Right kidney (tissue), 1 donor: ENCODE measurements around the gene LRRC61.
A peak's percentile ranks its signal among the peaks of the same experiment; 100 is the strongest.

Experiments
- DNase-seq: peaks from one replicate; pipeline ENCODE4 v3.0.0-alpha.2; 2016

The LRRC61 gene

DNA sequence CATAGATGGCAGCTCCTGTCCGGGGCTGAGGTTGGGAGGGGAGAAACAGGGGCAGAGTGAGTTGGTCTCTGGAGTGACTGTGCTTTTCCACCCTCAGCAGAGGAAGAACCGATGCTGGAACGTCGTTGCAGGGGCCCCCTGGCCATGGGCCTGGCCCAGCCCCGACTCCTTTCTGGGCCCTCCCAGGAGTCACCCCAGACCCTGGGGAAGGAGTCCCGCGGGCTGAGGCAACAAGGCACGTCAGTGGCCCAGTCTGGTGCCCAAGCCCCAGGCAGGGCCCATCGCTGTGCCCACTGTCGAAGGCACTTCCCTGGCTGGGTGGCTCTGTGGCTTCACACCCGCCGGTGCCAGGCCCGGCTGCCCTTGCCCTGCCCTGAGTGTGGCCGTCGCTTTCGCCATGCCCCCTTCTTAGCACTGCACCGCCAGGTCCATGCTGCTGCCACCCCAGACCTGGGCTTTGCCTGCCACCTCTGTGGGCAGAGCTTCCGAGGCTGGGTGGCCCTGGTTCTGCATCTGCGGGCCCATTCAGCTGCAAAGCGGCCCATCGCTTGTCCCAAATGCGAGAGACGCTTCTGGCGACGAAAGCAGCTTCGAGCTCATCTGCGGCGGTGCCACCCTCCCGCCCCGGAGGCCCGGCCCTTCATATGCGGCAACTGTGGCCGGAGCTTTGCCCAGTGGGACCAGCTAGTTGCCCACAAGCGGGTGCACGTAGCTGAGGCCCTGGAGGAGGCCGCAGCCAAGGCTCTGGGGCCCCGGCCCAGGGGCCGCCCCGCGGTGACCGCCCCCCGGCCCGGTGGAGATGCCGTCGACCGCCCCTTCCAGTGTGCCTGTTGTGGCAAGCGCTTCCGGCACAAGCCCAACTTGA is 48.2 kb downstream of the LRRC61 start:
- no peak for DNase-seq

DNA sequence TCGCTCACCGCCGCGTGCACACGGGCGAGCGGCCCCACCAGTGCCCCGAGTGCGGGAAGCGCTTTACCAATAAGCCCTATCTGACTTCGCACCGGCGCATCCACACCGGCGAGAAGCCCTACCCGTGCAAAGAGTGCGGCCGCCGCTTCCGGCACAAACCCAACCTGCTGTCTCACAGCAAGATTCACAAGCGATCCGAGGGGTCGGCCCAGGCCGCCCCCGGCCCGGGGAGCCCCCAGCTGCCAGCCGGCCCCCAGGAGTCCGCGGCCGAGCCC is 48.8 kb downstream of the LRRC61 start:
- no peak for DNase-seq

DNA sequence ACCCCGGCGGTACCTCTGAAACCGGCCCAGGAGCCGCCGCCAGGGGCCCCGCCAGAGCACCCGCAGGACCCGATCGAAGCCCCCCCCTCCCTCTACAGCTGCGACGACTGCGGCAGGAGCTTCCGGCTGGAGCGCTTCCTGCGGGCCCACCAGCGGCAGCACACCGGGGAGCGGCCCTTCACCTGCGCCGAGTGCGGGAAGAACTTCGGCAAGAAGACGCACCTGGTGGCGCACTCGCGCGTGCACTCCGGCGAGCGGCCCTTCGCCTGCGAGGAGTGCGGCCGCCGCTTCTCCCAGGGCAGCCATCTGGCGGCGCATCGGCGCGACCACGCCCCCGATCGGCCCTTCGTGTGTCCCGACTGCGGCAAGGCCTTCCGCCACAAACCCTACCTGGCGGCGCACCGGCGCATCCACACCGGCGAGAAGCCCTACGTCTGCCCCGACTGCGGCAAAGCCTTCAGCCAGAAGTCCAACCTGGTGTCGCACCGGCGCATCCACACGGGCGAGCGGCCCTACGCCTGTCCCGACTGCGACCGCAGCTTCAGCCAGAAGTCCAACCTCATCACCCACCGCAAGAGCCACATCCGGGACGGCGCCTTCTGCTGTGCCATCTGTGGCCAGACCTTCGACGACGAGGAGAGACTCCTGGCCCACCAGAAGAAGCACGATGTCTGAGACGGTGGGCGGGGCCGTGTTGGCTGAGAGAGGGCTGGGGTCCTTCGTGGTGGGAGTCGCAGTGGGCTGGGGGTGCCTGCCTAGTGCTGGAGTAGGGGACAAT is 49.3 kb downstream of the LRRC61 start:
- no peak for DNase-seq

DNA sequence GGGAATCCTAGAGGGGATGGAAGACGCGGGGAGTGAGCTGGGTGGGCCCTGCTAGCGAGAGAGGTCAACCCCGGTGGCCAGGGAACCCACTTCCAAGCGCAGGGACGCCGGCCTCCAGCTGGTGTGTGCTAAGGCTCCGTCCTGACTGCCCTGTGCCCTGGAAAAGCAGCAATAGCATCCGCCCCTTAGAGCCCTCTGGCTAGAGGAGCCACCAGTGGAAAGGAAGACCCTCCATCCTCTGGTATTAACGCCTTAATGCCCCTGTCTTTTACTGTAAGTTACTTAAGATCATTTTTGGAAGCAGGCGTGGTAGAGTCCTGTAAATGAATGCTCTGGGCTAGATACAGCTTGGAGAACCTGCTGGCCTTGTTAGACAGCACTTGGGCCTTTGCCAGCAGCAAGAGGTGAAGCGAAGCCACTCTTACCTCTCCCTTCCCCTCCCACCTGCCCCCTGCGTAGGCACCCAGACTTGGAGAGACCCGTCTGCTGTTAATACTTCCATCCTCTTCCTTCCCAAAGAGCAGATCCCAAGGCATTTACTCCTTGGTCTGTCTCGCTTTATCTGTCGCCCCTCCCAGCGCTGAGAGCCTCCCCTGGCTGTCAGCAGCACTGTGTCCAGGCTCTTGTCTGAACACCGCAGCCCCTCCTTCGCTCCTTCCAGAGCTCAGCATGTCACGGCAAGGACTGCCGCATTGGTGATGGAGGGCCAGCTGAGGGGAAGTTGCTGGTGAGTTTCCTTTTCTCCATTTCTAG is 50.1 kb downstream of the LRRC61 start:
- DNase-seq: no peak

DNA sequence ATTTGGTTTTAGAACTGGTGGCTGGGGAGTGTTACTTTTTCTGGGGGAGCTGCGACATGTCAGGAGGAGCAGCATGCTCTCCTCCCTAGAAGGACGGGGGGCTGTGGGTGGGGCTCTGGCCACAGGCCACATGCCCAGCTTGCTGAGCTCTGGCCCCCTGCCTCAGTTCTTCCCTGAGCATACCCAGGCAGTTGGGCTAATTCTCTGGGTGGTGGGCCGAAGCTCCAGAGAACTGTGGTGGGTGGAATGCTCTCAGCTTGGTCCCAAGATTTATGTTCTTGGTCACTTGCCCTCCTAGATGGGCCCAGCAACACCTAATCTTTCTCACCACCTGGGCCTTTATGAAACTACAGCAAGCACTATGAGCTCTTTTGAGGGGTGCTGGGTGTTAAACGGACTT is 50.9 kb downstream of the LRRC61 start:
- DNase-seq: no peak

DNA sequence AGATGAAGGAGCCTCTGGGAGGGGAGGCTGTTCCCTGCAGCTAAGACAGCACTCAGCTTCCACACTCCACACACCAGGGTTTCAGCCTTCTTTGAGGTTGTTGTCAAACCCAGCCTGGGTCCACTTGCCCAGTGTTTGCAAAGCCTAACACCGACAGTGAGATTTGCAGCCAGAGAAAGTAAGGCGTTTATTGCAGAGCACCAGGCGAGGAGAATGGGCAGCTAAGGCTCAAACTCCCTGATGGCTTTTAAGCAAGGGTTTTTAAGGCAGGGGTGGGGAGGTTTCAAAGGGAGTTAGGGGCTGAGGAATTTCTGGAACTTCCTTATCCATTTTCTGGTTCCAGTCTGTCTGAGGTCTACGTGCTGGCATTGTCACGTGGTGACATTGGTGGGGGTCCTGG is 51.3 kb downstream of the LRRC61 start:
- DNase-seq: no peak

DNA sequence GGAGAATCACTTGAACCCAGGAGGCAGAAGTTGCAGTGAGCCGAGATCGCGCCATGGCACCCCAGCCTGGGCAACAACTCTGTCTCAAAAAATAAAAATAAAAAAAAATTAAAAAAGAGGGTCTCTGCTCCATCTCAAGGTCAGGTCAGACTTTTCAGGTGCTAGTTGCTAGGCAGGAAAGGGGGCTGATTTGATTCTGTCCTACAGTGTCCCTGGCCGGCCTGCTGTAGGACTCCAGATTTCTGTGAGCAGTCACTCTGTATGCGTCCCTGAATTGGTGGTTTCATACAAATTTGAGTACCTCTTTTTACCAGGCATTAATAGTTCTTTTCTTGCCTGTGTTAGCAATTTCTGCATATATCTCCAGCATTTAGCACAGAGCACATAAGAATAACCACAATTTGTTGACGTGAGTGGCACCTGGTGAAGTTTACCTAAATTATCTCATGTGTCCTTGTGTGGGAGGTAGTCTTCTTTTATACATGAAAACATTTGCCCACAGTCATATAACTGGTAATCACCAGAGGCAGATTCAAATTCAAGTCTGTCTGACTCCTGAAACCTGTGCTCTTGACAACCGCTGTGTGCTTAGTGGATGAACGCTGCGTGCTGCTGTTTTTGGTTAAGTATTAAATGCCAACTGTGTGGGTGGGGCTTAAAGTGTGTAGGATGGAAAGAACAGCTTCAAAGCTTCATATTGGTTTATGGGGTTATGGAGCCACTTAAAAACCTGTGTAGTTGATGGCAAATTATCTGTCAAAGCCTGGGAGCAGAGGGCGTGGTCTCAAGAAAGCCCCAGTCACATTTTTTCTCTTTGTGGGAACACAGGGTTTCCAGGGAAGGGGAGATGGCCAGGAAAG is 52.7 kb downstream of the LRRC61 start:
- DNase-seq: no peak

DNA sequence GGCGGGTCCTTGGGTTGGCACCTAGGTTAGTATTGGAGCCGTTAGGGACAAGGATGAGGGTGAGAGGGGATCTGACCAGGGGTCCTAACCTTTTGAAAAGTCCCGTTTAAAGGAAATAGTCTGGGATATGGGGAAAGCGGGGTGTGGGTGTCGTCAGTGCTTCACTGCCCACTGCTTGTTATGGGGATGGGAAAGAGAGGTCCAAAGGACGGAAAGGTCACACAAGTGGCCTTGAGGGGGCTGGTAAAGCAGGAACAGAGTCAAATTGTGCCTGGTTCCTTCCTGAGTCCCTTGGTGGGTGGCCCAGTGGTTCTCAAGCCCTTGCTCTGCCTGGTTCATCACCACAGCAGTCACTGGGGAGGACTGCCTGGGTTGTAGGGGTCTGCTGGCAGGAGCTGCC is 53.4 kb downstream of the LRRC61 start:
- DNase-seq: no peak

DNA sequence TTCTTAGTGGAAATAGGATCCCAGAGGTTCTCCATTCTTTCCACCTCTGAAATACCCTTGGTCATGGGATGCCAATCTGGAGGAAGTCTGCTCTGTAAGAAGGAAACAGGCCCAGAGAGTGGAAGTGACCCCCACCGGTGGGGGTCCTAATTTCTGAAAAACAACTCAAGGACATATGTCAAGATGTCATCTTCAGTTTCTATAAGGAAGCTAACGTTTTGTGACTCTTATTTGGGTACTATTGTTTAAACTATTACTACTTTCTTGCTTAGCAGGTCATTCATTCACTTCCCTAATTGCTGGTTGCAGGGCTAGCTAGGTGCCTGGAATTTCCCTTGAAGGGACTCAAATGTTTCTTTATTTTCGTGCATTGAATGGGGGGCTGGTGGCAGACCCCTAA is 54.0 kb downstream of the LRRC61 start:
- DNase-seq: no peak

DNA sequence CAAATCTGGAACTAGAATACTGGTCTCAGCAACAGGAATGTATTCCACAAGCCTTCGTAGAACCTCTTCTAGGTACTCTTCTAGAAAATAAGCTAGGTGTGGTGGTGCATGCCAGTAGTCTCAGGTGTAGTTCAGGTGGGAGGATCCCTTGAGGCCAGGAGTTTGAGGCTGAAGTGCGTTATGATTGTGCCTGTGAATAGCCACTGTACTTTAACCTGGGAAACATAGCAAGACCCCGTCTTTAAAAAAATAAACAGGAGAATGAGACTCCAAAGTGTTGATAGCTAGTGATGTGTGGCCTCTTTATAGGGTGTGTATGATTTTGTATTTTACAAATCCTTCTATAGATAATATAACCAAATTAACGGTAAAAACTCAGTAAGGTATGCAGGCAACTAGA is 54.5 kb downstream of the LRRC61 start:
- no peak for DNase-seq

DNA sequence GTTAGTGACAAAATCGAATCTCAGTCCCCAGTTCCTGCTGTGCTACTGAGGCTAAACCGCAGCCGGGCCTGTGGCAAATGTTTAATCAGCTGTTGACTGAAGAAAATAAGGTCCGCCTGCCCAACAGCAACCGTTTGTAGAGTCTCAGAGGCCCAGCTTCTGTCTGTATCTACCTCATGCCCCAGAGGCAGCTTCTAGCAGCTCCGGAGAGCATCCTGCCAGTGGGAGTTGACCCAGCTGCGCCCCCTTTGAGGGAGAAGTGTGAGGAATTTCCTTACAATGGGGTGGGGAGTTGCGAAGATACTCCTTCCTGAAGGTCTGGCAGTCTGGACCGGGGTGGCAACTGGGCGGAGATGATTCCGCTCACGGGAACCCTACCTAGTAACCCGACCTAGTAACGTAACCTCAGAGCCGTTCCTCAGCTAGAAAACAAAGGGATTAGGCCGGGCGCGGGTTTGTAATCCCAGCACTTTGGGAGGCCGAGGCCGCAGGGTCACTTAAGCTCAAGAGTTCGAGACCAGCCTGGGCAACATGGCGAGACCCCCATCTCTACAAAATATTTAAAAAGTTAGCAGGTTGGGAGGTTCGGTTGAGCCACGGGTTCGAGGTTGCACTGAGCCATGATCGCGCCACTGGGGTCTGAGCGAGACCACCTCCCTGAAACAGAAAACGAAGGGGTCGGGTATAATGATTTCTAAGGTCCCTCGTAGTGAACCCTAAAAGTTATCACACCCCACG is 55.1 kb downstream of the LRRC61 start:
- DNase-seq: peak; percentile 75

DNA sequence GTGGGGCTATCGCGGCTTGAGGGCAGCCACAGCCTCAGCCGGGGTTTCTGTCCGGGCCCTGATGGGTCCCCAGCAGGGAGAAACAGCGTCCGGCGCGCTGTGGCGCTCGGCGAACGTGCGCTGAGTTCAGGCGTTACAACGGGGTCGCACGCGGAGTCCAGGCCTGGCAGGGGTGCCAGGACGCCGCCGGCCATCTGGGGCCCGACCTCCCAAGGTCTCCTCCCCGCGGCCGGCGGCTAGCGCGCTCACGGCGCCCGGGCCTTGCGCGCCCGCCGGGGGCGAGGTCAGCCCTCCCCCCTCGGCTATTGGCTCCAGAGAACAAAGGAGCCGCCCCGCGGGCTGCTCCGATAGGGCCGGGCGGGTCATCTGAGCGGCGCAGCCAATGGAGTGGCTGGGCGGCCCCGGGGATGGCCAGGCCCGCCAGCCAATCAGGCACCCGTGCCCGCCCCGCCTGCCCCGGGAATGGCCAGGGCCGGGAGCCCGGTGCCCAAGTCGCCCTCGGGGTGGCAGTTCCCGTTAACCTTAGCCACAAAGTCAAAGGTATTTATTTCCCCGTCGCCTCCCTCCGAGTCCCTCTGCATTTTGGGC is 55.8 kb downstream of the LRRC61 start, which contains the start of gene ZNF775:
ZNF775 (plus strand) TSS at position 478 of the 588 bp plus-strand sequence. CDS start 9,141 bp downstream, outside the sequence.
- peak; percentile 98 for DNase-seq

DNA sequence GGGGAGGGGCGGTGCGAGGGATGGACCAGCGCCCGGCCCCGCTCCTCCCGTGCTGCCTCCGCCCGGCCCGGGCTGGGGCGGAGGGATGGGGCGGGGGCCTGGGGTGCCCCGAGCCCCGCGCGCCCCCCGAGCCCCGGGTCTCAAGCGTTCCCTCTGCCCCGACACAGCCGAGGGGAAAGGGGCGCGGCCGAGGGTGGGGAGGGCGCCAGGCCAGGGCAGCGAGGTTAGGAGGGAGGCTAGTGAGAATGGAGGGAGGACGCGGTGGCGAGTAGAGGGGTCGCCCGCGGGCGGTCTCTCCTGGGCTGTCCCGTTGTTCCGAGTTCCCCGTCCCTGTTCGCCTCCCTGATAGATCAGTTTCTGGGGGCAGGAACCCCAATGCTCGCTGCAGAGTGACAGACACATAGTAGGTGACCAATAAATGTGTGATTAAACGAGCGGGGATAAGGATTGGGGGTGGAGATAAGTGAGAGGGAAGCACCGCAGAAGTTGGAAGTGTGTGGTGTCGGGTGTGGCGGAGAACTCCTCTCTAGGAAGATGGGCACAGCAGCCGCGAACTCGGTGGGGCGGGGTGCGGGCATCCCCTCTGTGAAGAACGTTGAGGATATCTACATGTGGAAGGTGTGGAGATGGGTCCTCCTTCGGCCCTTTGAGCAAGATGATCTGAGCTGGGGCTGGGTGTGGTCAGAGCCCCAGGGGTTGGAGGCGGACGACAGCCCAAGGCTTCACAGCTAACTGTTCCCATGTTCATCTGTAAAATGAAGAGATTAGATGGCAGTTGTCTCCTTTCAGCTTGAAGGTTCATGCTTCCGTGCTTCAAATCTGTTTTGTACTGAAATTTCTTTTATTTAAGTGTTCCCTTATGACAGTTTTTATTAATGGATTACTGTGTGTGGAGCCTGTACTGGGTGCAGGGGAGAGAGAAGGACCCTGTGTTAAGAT is 56.6 kb downstream of the LRRC61 start:
- DNase-seq: peak; percentile 73

DNA sequence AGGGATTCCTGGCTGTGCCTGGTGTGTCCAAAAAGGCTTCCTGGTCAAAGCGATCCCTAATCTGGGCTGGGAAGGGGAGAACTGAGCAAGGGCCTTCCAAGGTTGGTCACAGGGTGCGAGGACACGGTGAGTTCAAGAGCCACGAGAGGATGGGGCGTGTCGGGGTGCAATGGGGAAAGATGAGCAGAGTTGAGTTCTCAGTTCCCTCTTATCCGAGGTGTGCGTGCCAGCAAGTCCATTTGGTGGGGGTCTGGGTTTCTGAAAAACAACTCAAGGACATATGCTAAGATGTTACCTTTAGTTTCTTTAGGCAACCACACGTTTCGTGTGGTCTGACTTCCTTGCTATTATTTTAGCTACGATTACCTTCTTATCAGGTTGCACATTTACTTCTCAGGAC is 57.3 kb downstream of the LRRC61 start:
- DNase-seq: no peak

DNA sequence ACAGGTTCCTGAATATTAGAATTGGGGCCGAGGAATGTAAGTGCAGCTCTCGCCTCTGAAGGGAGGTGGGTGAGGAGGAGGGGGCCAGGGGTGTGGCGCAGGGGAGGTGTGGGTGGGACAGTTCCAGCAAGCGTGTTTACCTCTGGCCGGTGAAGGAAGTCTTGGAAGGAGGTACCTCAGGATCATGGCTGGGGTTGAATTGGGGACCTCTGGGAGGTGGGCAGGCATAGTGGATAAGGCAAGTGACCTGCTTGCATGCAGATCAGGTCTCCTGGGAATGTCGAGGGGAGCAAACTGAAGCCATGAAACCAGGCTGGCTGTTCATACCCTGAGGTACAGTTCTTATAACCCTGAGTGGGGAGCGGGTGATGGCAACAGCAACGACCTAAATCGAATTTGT is 57.9 kb downstream of the LRRC61 start:
- DNase-seq: no peak

DNA sequence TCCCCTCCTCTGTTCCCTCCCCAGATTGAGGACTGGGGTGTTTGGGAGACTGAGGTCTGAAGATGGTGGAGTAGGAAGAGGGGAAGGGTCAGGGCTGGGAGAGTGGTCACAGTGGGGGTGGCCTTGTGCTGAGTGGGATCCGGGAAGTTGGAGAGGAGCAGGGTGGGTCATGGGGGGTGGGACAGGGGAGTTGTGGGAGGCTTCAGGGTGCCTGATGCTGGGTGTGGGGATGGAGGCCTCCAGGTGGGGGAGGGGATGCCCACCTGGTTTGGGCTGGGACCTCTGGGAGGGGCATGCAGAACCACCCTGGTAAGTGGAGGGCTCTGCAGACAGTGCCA is 58.6 kb downstream of the LRRC61 start:
- no peak for DNase-seq

DNA sequence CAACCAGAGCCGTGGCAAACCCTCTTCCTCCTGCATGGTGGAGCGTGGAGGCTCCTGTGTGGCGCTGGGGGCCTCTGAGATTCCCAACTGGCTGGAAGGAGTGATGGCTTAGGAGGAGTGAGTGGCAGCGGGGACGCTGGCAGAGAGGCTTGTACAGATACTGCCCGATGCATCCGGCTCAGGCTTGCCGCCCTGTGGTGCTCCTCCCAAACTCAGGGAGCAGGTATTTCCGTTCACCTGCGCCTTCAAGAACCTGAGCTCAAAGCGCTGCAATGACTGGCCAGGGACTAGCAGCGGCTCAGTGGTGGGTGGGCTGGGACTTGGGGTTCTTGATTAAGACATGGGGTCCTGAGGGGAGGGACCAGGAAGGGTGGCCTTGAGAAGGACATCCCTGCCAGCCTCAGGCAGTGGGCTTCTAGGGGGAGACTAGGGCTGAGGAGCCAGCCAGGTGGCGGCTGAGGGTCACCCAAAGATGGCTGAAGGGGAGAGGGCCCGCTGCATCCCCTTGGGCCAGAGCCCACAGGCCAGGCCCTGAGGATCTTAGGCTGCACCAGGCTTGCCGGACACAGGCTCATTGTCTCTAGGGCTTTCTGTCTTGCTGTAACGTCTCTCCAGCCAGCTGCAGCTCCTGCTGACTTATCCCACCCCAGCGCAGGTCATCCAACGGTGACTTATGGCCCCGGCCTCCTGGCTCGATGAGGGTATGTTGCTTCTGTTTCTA is 59.1 kb downstream of the LRRC61 start:
- no peak for DNase-seq

DNA sequence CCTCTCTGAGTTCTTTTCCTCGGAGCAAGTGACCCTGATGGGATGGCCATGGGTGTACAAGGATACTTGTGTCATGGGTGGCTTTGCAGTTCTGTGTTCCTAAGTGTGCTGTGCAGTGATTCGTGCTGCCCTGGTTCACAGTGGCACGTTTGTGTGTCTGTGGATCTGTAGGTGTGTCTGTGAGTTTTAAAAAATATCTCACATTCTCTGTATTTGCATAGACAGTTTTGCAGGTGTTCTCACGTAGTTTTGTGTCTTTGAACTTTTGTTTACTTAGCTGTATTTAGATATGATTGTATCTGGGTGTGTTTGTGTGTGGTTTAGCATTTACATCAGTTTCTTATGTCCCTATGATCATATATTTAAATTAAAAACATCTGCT is 59.7 kb downstream of the LRRC61 start:
- DNase-seq: no peak

DNA sequence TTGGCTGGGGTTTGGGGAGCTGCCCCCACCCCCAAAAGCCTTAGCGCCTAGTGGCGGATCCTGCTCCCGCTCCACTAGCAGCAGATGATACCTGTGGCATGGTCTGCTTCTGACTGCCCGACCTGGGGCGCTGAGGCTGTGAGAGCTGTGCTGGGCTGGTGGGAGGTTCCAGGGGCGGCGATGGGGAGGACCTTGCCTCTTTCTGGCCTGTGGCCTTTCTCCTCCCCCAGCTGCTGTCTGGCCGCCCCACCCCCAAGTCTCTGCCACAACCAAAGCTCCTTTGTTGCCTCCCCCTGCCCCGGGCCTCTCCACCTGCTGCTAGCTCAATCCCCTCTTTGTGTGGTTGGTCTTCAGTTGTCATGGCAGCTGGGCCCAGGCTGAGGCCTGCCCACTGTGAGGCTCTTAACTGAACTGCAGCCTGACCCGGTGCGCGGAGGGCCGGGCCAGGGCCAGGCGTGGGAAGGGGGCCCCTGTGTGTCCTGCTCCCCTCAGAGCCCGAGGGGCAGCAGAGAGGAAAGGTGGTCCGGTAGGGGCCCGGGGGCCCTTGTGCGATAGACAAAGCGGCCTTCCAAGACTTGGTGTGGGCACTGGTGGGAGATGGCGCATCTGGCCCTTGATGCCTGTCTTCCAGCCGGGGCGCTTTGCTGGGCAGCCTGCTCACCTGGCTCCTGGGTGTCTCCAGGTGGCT is 60.7 kb downstream of the LRRC61 start:
- DNase-seq: peak; percentile 57
